Nephron progenitor cell (in vitro differentiated cells): ENCODE results near the gene GNAL.
"Not testable (repeated sequence)": the region's sequence is repeated elsewhere in the genome, so short reads cannot be mapped to it uniquely, and the experiment has no call there.

Experiments used
- DNase-seq: peaks from one replicate; pipeline ENCODE4 v3.0.0; 2021
- H3K27ac Mint-ChIP-seq: 2 replicates; pipeline ENCODE4 v1.8.0; 2021; ENCODE audit warnings: mild to moderate bottlenecking, moderate library complexity, mixed read lengths
- H3K27me3 Mint-ChIP-seq: 2 replicates; pipeline ENCODE4 v1.8.0; 2021; ENCODE audit warnings: mild to moderate bottlenecking, low read depth, mixed read lengths; ENCODE audit not compliant: poor library complexity
- H3K36me3 Mint-ChIP-seq: 2 replicates; pipeline ENCODE4 v1.8.0; 2021; ENCODE audit warnings: low read depth, mixed read lengths
- H3K4me1 Mint-ChIP-seq: 2 replicates; pipeline ENCODE4 v1.8.0; 2021; ENCODE audit warnings: mixed read lengths
- H3K4me3 Mint-ChIP-seq: 2 replicates; pipeline ENCODE4 v1.8.0; 2021; ENCODE audit warnings: mild to moderate bottlenecking, moderate library complexity, mixed read lengths
- H3K9me3 Mint-ChIP-seq: 2 replicates; pipeline ENCODE4 v1.8.0; 2021; ENCODE audit warnings: mild to moderate bottlenecking, moderate library complexity, mixed read lengths
- TF ChIP-seq, protein P1 (sequence below): fragments of 200-600 bp; sonication (generic); IDR thresholded peaks from 2 replicates; pipeline ENCODE4 v1.5.0; 2021; ENCODE audit warnings: antibody characterized with exemption

GNAL gene

GRCh38 chr18:11906926-11907874 is 218.1 kb downstream of the GNAL start:
- Mint-ChIP-seq H3K9me3 (no peaks in the 10 kb centered on the region), H3K27ac (peak overlapping the region; percentile 51), H3K4me1 (peaks cover 22% of the 10 kb centered on the region), H3K36me3 (no peaks in the 10 kb centered on the region), H3K27me3 (peaks cover 2% of the 10 kb centered on the region), H3K4me3 (peak overlapping the region; percentile 91)
- TF ChIP-seq, protein P1, sequence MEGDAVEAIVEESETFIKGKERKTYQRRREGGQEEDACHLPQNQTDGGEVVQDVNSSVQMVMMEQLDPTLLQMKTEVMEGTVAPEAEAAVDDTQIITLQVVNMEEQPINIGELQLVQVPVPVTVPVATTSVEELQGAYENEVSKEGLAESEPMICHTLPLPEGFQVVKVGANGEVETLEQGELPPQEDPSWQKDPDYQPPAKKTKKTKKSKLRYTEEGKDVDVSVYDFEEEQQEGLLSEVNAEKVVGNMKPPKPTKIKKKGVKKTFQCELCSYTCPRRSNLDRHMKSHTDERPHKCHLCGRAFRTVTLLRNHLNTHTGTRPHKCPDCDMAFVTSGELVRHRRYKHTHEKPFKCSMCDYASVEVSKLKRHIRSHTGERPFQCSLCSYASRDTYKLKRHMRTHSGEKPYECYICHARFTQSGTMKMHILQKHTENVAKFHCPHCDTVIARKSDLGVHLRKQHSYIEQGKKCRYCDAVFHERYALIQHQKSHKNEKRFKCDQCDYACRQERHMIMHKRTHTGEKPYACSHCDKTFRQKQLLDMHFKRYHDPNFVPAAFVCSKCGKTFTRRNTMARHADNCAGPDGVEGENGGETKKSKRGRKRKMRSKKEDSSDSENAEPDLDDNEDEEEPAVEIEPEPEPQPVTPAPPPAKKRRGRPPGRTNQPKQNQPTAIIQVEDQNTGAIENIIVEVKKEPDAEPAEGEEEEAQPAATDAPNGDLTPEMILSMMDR: no peak
- no peak for DNase-seq

- Mint-ChIP-seq H3K27ac (peak within 1 kb of the TSS; percentile 85), H3K9me3 (no peaks in the 10 kb centered on the region), H3K27me3 (peaks cover 2% of the 10 kb centered on the region), H3K4me1 (peaks cover 22% of the 10 kb centered on the region), H3K36me3 (no peaks in the 10 kb centered on the region), H3K4me3 (peak within 1 kb of the TSS; percentile 91)
- TF ChIP-seq, protein P1: no peak
- peak; percentile 88 for DNase-seq
Observed at GRCh38 chr18:11908182-11909060, 219.4 kb downstream of the GNAL start, which contains the start of gene MPPE1. TSS of gene MPPE1 (minus strand) at chr18:11908317. CDS start at chr18:11897264, 11,053 bp downstream.

DNA sequence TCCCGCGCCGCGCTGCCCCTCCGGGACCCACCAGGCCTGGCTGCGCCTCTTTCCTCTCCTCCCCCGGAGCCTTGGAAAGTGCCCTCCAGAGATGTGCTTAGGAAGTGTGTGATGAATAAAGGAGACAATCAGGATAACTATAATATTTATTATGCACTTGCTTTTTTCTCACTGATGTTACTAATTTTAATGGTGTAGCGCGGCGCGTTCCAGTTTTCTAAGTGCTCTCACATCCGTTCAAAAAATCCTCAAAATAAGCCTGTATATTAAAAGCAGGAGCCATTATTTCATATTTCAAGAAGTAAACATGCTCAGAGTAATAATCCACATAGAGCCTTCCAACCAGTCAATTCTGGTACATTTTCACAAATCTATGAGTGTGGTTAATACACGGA is 220.0 kb downstream of the GNAL start:
- TF ChIP-seq, protein P1: no peak
- H3K4me1 Mint-ChIP-seq: peaks cover 28% of the 10 kb centered on the region
- H3K36me3 Mint-ChIP-seq: no peaks in the 10 kb centered on the region
- H3K27ac Mint-ChIP-seq: peak overlapping the region; percentile 66
- peak overlapping the region; percentile 86 for H3K4me3 Mint-ChIP-seq
- DNase-seq: no peak
- H3K27me3 Mint-ChIP-seq: peaks cover 2% of the 10 kb centered on the region
- no peaks in the 10 kb centered on the region for H3K9me3 Mint-ChIP-seq

DNA sequence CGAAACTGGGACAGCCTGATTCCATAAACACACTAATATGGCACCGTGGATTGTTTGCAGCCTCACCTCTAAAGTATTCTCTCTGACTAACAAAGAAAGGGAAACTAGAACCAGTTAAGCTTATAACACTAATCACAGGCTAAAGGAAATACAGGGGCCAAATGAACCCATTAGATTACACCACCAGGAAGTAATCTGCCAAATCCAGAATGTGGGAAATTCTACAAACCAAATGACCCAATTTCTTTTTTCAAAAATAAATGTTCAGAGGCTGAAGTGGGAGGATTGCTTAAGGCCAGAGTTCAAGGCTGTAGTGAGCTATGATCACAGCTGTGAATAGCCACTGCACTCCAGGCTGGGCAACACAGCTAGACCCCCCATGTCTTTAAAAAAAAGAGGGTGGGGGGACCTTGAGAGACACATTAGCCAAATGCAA is 220.5 kb downstream of the GNAL start:
- TF ChIP-seq, protein P1: no peak
- no peaks in the 10 kb centered on the region for H3K9me3 Mint-ChIP-seq
- peaks cover 2% of the 10 kb centered on the region for H3K27me3 Mint-ChIP-seq
- peak overlapping the region; percentile 86 for H3K4me3 Mint-ChIP-seq
- H3K36me3 Mint-ChIP-seq: no peaks in the 10 kb centered on the region
- H3K27ac Mint-ChIP-seq: no peak overlapping the region
- H3K4me1 Mint-ChIP-seq: peaks cover 31% of the 10 kb centered on the region
- DNase-seq: no peak

- not testable (repeated sequence) for H3K4me3 Mint-ChIP-seq, DNase-seq, H3K9me3 Mint-ChIP-seq, H3K27me3 Mint-ChIP-seq, H3K27ac Mint-ChIP-seq, H3K36me3 Mint-ChIP-seq
- H3K4me1 Mint-ChIP-seq: peaks cover 14% of the 10 kb centered on the region
Observed at GRCh38 chr18:11916880-11917279, 227.8 kb downstream of the GNAL start.

GRCh38 chr18:11919522-11919921 is 230.5 kb downstream of the GNAL start:
- H3K4me3 Mint-ChIP-seq, H3K27me3 Mint-ChIP-seq, H3K9me3 Mint-ChIP-seq, DNase-seq, H3K36me3 Mint-ChIP-seq, H3K4me1 Mint-ChIP-seq, H3K27ac Mint-ChIP-seq: not testable (repeated sequence)
